ENCODE measurements around the gene ECHS1. TPM values are rescaled to one million over a fixed set of nuclear protein-coding genes. Genes with fewer than 3 reads are reported as not detected.

ECHS1 gene
- total RNA-seq, 1 experiment from 2014 or later, result 90.7 TPM

- no peak overlapping the region for H3K4me3 ChIP-seq
- no peak overlapping the region for H3K27ac ChIP-seq
- intact Hi-C loops (cut with micrococcal nuclease; ENCODE audit: unreplicated experiment), result no loop called here
- H3F3A ChIP-seq (ENCODE audit: insufficient read depth, low read depth), result no peaks in the 10 kb centered on the region
- H3K9me3 ChIP-seq (ENCODE audit: insufficient read depth, low read depth), result no peaks in the 10 kb centered on the region
- no peaks in the 10 kb centered on the region for H3K36me3 ChIP-seq (ENCODE audit: low read depth)
- no peak overlapping the region for H3K4me2 ChIP-seq
- no TSS peak for BruUV-seq (replicated peaks)
- H2AFZ ChIP-seq, result no peak overlapping the region
- TF ChIP-seq, protein P1, sequence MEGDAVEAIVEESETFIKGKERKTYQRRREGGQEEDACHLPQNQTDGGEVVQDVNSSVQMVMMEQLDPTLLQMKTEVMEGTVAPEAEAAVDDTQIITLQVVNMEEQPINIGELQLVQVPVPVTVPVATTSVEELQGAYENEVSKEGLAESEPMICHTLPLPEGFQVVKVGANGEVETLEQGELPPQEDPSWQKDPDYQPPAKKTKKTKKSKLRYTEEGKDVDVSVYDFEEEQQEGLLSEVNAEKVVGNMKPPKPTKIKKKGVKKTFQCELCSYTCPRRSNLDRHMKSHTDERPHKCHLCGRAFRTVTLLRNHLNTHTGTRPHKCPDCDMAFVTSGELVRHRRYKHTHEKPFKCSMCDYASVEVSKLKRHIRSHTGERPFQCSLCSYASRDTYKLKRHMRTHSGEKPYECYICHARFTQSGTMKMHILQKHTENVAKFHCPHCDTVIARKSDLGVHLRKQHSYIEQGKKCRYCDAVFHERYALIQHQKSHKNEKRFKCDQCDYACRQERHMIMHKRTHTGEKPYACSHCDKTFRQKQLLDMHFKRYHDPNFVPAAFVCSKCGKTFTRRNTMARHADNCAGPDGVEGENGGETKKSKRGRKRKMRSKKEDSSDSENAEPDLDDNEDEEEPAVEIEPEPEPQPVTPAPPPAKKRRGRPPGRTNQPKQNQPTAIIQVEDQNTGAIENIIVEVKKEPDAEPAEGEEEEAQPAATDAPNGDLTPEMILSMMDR (conservative IDR thresholded peaks at IDR 0.05), result no peak
- no peak for TF ChIP-seq EZH2 (IDR thresholded peaks at IDR 0.05; ENCODE audit: low read depth)
- H3K9me2 ChIP-seq (ENCODE audit: insufficient read depth), result no peaks in the 10 kb centered on the region
- no peak for DNase-seq
- ChIA-PET CTCF (no interaction called here), POLR2A (ENCODE audit: unreplicated experiment) (no interaction called here)
- H3K79me2 ChIP-seq (ENCODE audit: low read depth), result no peaks in the 10 kb centered on the region
- no peaks in the 10 kb centered on the region for H3K27me3 ChIP-seq (ENCODE audit: insufficient read depth, low read depth)
- no peaks in the 10 kb centered on the region for H4K20me1 ChIP-seq (ENCODE audit: insufficient read depth)
- no peaks in the 10 kb centered on the region for H3K4me1 ChIP-seq (replicated peaks; ENCODE audit: insufficient read depth)
Measured at GRCh38 chr10:133365461-133366129, 7.6 kb downstream of the ECHS1 start.

- H2AFZ ChIP-seq, result no peak overlapping the region
- no peak for DNase-seq
- H3K36me3 ChIP-seq (ENCODE audit: low read depth), result no peaks in the 10 kb centered on the region
- no peaks in the 10 kb centered on the region for H4K20me1 ChIP-seq (ENCODE audit: insufficient read depth)
- no peak overlapping the region for H3K27ac ChIP-seq
- H3K9me3 ChIP-seq (ENCODE audit: insufficient read depth, low read depth), result no peaks in the 10 kb centered on the region
- POLR2A ChIA-PET (ENCODE audit: unreplicated experiment), result no interaction called here
- H3K4me1 ChIP-seq (replicated peaks; ENCODE audit: insufficient read depth), result no peaks in the 10 kb centered on the region
- H3K27me3 ChIP-seq (ENCODE audit: insufficient read depth, low read depth), result no peaks in the 10 kb centered on the region
- no peaks in the 10 kb centered on the region for H3F3A ChIP-seq (ENCODE audit: insufficient read depth, low read depth)
- no peak overlapping the region for H3K4me3 ChIP-seq
- no peaks in the 10 kb centered on the region for H3K79me2 ChIP-seq (ENCODE audit: low read depth)
- intact Hi-C loops (cut with micrococcal nuclease; ENCODE audit: unreplicated experiment), result no loop called here
- H3K9me2 ChIP-seq (ENCODE audit: insufficient read depth), result no peaks in the 10 kb centered on the region
- BruUV-seq (replicated peaks), result no TSS peak
- CTCF ChIA-PET, result no interaction called here
- TF ChIP-seq EZH2 (IDR thresholded peaks at IDR 0.05; ENCODE audit: low read depth), result no peak
- TF ChIP-seq, protein P1 (conservative IDR thresholded peaks at IDR 0.05), result no peak
- no peak overlapping the region for H3K4me2 ChIP-seq
Measured at GRCh38 chr10:133364645-133365431, 8.3 kb downstream of the ECHS1 start.

DNA sequence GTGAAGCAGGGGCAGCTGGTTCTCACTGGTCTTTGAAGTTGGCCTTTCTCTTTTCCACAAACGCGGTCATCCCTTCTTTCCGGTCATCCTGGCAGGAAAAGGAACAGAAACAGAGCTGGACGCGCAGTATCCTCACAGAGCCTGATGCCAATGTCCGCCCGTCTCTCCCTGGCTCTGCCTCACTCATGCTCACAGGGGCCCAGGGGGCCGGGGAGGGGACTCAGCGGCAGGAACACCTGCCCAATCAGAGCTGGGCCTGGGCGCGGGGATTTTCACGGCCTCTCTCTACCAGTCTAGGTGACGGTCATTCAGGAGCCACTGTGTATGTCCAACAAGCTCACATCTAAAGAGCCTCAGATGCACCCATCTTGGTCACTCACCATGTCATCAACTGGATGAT lies 10.3 kb downstream of the ECHS1 start:
- Histone ChIP-seq H3K27me3 (ENCODE audit: insufficient read depth, low read depth) (no peaks in the 10 kb centered on the region), H3K27ac (no peak overlapping the region), H3K79me2 (ENCODE audit: low read depth) (no peaks in the 10 kb centered on the region), H4K20me1 (ENCODE audit: insufficient read depth) (no peaks in the 10 kb centered on the region), H3K4me2 (no peak overlapping the region), H2AFZ (no peak overlapping the region), H3K4me3 (no peak overlapping the region), H3K36me3 (ENCODE audit: low read depth) (no peaks in the 10 kb centered on the region), H3F3A (ENCODE audit: insufficient read depth, low read depth) (no peaks in the 10 kb centered on the region), H3K4me1 (replicated peaks; ENCODE audit: insufficient read depth) (no peaks in the 10 kb centered on the region), H3K9me2 (ENCODE audit: insufficient read depth) (no peaks in the 10 kb centered on the region), H3K9me3 (ENCODE audit: insufficient read depth, low read depth) (no peaks in the 10 kb centered on the region)
- no TSS peak for BruUV-seq (replicated peaks)
- ChIA-PET CTCF (no interaction called here), POLR2A (ENCODE audit: unreplicated experiment) (no interaction called here)
- no peak for DNase-seq
- TF ChIP-seq EZH2 (IDR thresholded peaks at IDR 0.05; ENCODE audit: low read depth), result no peak
- TF ChIP-seq, protein P1 (conservative IDR thresholded peaks at IDR 0.05), result no peak
- intact Hi-C loops (cut with micrococcal nuclease; ENCODE audit: unreplicated experiment), result no loop called here
